DMS79 (cell line): ENCODE results near the gene GANC.
A peak's percentile ranks its signal among the peaks of the same experiment; 100 is the strongest.
"Not testable (repeated sequence)": the region's sequence is repeated elsewhere in the genome, so short reads cannot be mapped to it uniquely, and the experiment has no call there.

Source experiments
- DNase-seq: peaks from one replicate; lab custom pipeline; 2025; lab: John Stamatoyannopoulos, UW

GANC gene

DNA sequence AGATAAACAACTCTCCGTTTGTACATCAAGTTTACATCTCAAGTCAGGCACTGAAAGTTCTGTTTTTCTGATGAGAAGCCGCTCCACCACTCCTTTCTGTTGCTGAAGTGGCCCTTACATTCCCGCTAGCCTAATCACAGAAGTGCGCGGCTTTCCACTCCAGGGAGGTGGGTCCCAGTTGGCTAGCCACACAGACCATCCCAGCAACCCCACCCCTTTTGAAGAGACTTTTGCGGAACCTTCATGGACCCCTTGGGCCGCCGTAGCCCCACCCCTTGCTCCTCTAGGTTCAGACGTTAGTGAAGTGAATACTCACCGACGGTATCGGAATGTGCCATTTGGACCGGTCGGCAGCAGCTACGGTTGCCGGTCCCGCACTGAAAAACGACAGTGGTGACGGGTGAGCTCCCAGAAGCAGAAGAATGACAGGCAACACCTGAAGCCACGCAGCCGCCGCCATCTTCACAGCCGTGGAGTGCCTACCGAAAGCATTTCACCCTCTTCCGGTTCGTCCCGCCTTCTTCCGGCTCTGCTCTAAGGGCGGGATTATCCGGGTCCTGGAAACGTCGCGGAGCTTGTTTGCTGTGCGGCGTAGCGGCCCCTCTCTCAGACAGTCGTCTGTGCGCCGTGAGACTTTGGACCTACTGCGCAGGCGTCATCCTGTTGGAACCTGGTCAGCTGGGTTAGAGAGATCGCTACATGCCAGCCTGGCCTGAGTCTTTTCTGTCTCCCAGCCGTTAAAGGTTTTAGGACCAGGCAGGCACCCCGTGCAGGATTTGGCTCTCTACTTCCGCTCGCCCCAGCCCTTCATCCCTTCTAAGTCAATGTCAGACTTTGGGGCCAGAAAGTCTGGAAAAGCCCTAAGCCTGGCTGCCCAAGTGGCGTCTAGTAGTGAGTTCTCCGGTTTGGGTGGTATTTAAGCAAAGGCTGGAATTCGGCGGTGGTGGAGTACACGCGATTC, at the start of gene GANC, which contains the start of gene TMEM87A:
Gene GANC (plus strand): TSS at position 263 of the 961 bp plus-strand sequence. CDS start 1,281 bp downstream, outside the sequence.
Gene TMEM87A (minus strand): TSS at position 495 of the 961 bp plus-strand sequence. CDS start 35 bp downstream, at position 460.
- DNase-seq = peak; percentile 91

DNA sequence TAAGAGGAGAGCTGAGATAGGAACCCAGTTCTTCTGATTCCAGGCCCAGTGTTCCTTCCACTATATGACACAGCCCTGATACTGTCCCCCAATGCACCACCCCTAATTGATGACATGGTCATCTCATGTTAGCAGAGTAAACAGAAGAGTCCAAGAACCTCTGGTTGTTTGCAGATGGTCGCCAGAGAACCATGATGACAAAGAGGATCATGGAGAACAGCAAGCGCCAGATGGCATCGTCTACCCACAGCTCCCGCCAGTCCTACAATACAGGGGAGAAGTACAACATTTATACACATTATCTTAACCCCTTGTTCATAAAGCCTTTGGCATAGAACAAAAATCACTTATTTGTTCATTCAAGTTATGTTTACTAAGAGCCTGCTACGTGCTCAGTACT, 46.4 kb upstream of the GANC start:
- DNase-seq = no peak

GRCh38 chr15:42228036-42228435, 45.0 kb upstream of the GANC start:
- DNase-seq = no peak

- DNase-seq = not testable (repeated sequence)
These were observed 44.0 kb upstream of the GANC start for GRCh38 chr15:42228981-42229380.

GRCh38 chr15:42231088-42231487, 41.9 kb upstream of the GANC start:
- DNase-seq = no peak

- DNase-seq = no peak
These were observed 40.4 kb upstream of the GANC start for GRCh38 chr15:42232606-42233005.

- DNase-seq = no peak
These were observed 39.9 kb upstream of the GANC start for GRCh38 chr15:42233107-42233506.

DNA sequence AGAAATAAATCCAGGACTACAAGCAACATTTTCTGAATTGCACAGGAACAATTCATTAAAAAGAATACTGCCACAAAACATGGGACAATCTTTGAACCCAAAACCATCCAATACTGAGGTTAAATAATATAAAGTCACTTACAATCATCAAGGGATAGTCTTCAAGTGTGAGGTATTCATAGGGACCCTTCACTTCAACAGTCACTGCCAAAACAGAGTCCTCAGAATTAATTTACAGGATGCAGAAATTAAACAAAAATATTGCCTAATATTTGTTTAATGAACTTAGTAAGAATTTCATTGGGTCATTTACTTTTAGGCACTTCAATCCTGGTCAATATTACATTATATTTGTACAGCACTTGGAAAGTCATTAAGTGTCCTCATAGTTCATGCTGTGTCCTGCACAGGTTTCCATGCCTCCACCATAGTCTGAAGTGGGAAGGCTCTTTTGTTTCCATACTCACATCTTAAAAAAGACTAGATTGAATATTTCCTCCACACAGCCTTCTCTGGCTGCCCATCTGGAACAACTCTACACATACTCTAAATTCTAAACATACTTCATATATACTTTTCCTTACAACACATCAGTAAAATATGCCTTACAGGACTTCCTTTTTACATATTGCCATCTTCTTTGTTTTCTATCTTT, 33.3 kb upstream of the GANC start:
- DNase-seq = peak; percentile 30

GRCh38 chr15:42240823-42241222, 32.2 kb upstream of the GANC start:
- no peak for DNase-seq

DNA sequence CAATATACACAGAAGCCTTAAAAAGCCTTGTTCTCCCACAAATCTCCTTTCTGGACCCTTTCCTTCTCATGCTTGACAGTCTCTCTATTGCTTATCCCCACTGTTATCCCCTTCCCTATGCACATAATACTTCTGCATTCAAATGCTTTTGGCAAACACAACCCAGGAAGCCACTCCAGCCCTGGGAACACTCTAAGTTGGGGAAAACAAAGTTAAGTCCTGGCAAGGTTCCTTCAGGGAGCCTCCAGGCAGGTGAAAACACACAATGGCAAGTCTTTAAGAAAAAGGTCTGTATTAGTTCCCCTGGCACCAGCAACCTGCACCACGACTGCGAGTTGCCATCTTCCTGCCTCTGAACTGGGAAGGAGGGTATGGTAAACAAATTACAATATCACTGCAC, 19.7 kb upstream of the GANC start:
- DNase-seq = no peak

DNA sequence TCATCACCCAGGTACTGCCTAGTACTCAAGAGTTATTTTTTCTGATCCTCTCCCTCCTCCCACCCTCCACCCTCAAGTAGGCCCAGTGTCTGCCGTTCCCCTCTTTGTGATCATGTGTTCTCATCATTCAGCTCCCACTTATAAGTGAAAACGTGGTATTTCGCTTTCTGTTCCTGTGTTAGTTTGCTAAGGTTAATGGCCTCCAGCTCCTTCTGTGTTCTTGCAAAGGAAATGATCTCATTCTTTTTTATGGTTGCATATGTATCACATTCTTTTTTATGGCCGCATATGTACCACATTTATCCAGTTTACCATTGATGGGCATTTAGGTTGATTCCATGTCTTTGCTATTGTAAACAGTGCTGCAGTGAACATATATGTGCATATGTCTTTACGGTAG, 8.2 kb upstream of the GANC start:
- no peak for DNase-seq

- no peak for DNase-seq
These were observed 5.7 kb upstream of the GANC start for GRCh38 chr15:42267286-42267685.

DNA sequence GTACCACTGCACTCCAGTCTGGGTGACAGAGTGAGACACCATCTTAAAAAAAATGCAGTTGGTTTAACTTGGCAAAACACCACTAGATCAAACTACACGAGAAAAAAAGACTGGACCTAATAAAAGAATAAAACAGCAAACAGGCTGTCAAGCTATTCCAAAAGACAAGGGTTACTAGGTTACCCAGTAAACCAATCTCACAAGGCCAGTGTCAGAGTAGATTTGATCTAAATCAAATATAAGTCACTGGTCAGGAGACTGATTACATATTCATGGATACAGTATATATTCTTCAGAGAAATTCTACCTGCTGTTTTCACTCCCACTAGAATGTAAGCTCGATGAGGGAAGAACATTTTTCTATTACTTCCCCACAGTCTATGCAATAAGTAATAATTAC, 2.5 kb upstream of the GANC start:
- DNase-seq = no peak

DNA sequence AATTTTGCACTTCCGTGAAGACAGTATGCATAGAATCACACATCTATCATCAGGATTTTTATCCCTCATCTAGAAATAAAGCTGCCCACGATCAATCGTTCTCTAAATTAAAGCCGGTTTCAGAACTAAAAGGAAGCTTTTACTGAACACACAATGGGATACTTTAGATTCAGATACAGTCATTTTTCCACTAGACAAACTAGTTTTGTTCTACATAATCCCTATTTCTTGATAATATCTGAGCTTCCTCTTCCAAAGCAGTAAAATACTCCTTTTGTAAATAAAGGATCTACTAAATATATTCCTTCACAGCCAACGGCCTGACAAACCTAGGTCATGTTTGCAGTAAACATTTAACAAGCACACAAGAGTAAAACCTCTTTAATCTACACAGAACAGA, 2.0 kb upstream of the GANC start:
- DNase-seq = no peak

DNA sequence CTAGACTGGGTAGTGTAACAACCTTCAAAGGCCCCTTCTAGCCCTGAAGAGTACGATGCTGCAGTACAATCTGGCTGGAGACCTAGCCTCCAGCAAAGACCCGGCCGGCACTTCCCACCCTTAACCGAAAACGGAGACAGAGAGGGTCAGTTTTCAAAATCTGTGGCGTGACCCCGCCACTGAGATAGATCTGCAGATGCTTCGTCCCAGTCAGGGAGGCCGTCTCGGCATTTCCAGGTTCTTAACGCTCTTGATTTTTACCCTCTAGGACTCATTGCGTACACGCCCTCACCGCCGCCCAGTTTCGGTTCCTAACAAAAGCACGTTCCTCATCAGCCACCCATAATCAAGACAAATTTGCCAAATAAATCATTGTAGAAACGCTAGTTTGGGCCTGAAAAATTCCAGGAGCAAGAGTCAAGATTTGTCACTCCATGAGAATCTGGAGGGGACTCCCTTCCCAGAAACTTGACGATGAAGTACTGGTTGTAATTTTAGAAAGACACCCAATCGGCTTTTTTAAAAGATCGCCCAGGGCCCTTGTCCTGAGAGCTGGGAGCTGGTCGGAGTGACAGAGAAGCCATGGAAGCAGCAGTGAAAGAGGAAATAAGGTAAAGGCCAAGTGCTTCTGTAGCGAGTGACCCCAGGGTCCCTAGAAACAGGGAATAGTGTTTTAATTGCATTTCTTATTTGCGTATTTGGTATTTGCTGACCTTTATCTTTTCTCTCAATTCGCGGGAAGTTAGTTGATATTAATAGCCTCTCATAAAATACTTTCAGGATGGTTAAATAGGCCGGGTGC, 1.1 kb downstream of the GANC start:
- DNase-seq = no peak

DNA sequence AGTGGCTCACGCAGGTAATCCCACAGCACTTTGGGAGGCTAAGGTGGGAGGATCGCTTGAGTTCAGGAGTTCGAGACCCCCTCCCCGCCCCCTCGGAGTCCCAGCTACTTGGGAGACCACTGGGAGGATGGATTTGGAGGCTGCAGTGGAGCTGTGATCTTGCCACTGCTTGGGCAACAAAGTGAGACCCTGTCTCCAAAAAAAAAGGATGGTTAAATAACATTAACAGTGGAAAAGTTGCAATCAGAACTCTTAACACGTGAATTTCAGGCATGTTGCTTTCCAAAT, 1.6 kb downstream of the GANC start:
- DNase-seq = no peak

DNA sequence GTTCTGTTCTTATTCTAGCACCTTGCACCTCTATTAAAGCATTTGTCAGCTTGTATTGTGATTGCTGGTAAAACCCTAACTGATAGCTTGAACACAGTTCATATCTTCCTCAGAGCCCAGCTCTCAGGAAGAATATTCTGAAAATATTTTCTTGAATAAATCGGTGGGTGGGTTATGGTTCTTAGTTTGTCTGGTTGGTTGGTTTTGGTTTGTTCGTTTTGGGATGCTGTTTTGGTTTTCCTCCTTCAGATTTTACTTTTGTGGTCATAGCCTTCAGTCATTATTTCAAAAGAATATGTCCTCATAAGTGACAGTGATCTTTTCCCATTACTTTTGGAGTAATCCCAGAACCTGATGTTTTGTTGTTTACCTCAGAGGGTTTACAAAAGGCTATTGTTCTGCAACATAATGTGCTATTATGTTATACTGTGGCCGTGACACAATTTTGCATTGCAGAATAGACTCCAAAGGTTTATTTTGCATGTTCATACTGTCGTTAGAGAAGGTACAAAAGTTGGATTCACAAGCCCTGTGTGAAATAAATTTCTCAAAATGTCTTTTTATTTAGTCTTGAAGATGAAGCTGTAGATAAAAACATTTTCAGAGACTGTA, 2.9 kb downstream of the GANC start:
- DNase-seq = no peak

DNA sequence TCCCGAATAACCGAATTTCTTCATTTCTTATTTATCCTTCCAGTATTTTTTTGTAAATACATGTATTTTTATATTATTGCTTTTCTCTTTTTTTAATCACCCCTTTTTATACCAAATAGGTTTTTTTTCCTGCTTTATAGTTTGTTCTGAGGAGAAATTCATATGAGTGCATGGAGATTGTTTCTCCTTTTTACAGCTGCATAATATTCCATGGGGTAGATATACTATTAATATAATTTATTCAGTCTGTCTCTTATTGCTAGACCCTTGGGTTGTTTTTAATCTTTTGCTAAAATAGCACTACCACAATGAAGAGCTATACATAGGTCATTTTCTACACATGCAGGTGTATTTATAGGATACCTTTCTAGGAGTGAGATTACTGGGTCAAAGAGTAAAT, 3.8 kb downstream of the GANC start:
- DNase-seq = no peak

DNA sequence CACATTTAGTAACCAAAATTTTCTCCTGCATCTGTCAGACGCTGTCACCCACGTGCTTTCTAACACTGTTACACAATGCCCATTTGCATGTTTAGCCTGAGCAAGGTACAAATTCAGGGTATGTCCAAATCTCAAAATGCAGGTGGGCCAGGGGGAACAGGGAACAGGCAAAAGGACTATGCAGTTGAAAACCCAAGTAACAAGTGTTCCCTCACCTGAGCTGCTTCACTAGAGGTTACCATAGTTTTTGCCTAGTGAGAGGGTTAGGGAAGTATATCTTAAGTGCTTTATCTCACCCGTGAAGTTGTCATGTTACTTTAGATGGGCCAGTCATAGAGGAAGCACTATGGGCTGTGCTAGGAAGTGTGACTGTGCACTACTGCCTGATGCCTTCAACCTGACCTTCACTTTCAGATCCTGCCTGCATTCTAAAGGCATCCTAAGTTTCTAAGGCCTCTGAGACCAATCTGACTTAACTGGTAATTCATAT, 6.3 kb downstream of the GANC start:
- DNase-seq = no peak

GRCh38 chr15:42282344-42282743, 9.3 kb downstream of the GANC start:
- DNase-seq = no peak

GRCh38 chr15:42282926-42283325, 9.9 kb downstream of the GANC start:
- no peak for DNase-seq

DNA sequence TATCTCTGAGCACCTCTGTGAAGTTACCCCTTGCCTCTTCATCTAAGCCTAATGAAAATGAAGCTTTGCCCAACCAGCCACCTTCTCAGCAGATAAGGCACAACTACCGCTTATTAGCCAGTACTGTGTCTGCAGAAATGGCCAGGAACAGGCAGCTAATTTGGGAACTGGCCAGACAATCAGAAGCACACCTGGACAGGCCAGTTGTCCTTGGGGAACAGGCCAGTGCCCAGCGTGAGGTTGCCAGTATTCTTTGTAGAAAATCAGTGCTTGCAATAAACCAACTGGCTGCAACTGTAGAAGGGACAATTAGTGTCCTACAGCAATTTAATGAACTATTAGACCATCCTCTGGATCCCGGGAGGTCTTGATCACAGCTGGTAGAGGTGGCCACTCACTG, 10.7 kb downstream of the GANC start:
- no peak for DNase-seq
